Right hindlimb (tissue), 1 donor: Measurements from ENCODE around the gene FARSB.
A peak's percentile ranks its signal among the peaks of the same experiment; 100 is the strongest.
"Not testable (repeated sequence)": the region's sequence is repeated elsewhere in the genome, so short reads cannot be mapped to it uniquely, and the experiment has no call there.

ENCODE experiments used
- DNase-seq: peaks from one replicate; pipeline ENCODE4 v3.0.0-alpha.2; 2018

FARSB gene

GRCh38 chr2:222603501-222603900, 52.4 kb downstream of the FARSB start:
- no peak for DNase-seq

- no peak for DNase-seq
Observed at GRCh38 chr2:222598611-222599010, 57.3 kb downstream of the FARSB start.

GRCh38 chr2:222595581-222595980, 60.3 kb downstream of the FARSB start:
- no peak for DNase-seq

GRCh38 chr2:222594679-222595078, 61.2 kb downstream of the FARSB start:
- DNase-seq, result no peak

- DNase-seq, result no peak
Observed at GRCh38 chr2:222592176-222592575, 63.7 kb downstream of the FARSB start.

GRCh38 chr2:222591661-222592060, 64.2 kb downstream of the FARSB start:
- no peak for DNase-seq

- DNase-seq, result not testable (repeated sequence)
Observed at GRCh38 chr2:222584589-222584988, 71.3 kb downstream of the FARSB start.

GRCh38 chr2:222582928-222583327, 73.0 kb downstream of the FARSB start:
- no peak for DNase-seq

GRCh38 chr2:222577341-222577740, 78.6 kb downstream of the FARSB start:
- no peak for DNase-seq

GRCh38 chr2:222576171-222577081, 79.5 kb downstream of the FARSB start:
- no peak for DNase-seq

GRCh38 chr2:222575618-222576017, 80.3 kb downstream of the FARSB start:
- DNase-seq, result no peak

GRCh38 chr2:222572751-222573174, 83.1 kb downstream of the FARSB start:
- no peak for DNase-seq

- DNase-seq, result peak; percentile 25
Observed at GRCh38 chr2:222572264-222572721, 83.6 kb downstream of the FARSB start.

GRCh38 chr2:222569826-222570225, 86.1 kb downstream of the FARSB start:
- no peak for DNase-seq

GRCh38 chr2:222568865-222569264, 87.0 kb downstream of the FARSB start:
- DNase-seq, result peak; percentile 49

GRCh38 chr2:222566229-222566628, 89.7 kb downstream of the FARSB start:
- DNase-seq, result no peak

GRCh38 chr2:222563936-222564335, 92.0 kb downstream of the FARSB start:
- no peak for DNase-seq

- no peak for DNase-seq
Observed at GRCh38 chr2:222563106-222563718, 92.7 kb downstream of the FARSB start.

- DNase-seq, result peak; percentile 24
Observed at GRCh38 chr2:222561817-222562645, 93.9 kb downstream of the FARSB start.

- no peak for DNase-seq
Observed at GRCh38 chr2:222561151-222561550, 94.7 kb downstream of the FARSB start.

- DNase-seq, result no peak
Observed at GRCh38 chr2:222554517-222554916, 101.4 kb downstream of the FARSB start.

- no peak for DNase-seq
Observed at GRCh38 chr2:222548992-222549391, 106.9 kb downstream of the FARSB start.

- DNase-seq, result no peak
Observed at GRCh38 chr2:222547083-222547482, 108.8 kb downstream of the FARSB start.
